ENCODE measurements around the gene GLRX3. TPM values are rescaled to one million over a fixed set of nuclear protein-coding genes. Genes with fewer than 3 reads are reported as not detected.

The GLRX3 gene
- total and polyA plus RNA-seq, 2 experiments from 2014 or later = 141 to 201 TPM

DNA sequence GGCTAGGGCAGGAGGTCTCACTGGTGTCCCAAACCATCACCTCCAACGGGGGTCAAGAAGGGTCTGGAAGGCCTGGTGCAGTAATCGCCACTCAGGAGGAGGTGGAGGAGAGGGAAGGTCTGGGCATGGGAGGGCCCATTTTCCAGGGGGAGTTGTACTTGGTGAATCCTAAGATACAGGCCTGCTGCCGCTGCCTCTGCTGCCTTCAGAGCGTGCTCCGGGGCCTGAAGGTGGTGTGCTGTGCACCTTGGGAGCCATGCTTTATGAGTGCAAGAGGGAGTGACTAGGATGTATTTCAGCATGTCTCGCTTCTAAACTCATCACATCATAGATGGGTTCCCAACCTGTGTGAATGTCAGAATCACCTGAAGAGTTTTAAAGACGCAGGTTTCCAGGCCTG is 78.2 kb downstream of the GLRX3 start:
- peaks cover 24% of the 10 kb centered on the region for H3K36me3 Mint-ChIP-seq (ENCODE audit: low read depth)
- H3K27ac Mint-ChIP-seq = no peak overlapping the region

More for the DNA sequence above, 78.2 kb downstream of the GLRX3 start:
- H3F3A ChIP-seq (replicated peaks; ENCODE audit: low read depth) = no peaks in the 10 kb centered on the region
- H3K36me3 ChIP-seq (ENCODE audit: insufficient read depth) = no peaks in the 10 kb centered on the region
- DNase-seq (ENCODE audit: low spot score) (no peak), ATAC-seq (no peak)
- no peak overlapping the region for H2AFZ ChIP-seq
- H3K9me2 ChIP-seq (ENCODE audit: insufficient read depth) = no peaks in the 10 kb centered on the region
- Mint-ChIP-seq H3K4me3 (no peak overlapping the region), H3K9me3 (peaks cover 92% of the 10 kb centered on the region), H3K27me3 (ENCODE audit: insufficient read depth, low read depth, poor library complexity) (peaks cover 7% of the 10 kb centered on the region), H3K4me1 (no peaks in the 10 kb centered on the region)
- no peaks in the 10 kb centered on the region for H4K20me1 ChIP-seq (replicated peaks; ENCODE audit: insufficient read depth)
- H3K27me3 ChIP-seq (ENCODE audit: insufficient read depth) = no peaks in the 10 kb centered on the region
- H3K79me2 ChIP-seq (replicated peaks; ENCODE audit: insufficient read depth) = no peaks in the 10 kb centered on the region
- no peak overlapping the region for H3K4me2 ChIP-seq
- no peak overlapping the region for H3K27ac ChIP-seq (ENCODE audit: low read depth)
- no peaks in the 10 kb centered on the region for H3K4me1 ChIP-seq (ENCODE audit: insufficient read depth)
- TF ChIP-seq NANOG (IDR thresholded peaks at IDR 0.05; ENCODE audit: borderline replicate concordance) = no peak
- TF ChIP-seq REST (IDR thresholded peaks at IDR 0.05; ENCODE audit: unreplicated experiment) = no peak
- no peak for TF ChIP-seq STAT1 (IDR thresholded peaks at IDR 0.05; ENCODE audit: unreplicated experiment)
- TF ChIP-seq, protein P1, sequence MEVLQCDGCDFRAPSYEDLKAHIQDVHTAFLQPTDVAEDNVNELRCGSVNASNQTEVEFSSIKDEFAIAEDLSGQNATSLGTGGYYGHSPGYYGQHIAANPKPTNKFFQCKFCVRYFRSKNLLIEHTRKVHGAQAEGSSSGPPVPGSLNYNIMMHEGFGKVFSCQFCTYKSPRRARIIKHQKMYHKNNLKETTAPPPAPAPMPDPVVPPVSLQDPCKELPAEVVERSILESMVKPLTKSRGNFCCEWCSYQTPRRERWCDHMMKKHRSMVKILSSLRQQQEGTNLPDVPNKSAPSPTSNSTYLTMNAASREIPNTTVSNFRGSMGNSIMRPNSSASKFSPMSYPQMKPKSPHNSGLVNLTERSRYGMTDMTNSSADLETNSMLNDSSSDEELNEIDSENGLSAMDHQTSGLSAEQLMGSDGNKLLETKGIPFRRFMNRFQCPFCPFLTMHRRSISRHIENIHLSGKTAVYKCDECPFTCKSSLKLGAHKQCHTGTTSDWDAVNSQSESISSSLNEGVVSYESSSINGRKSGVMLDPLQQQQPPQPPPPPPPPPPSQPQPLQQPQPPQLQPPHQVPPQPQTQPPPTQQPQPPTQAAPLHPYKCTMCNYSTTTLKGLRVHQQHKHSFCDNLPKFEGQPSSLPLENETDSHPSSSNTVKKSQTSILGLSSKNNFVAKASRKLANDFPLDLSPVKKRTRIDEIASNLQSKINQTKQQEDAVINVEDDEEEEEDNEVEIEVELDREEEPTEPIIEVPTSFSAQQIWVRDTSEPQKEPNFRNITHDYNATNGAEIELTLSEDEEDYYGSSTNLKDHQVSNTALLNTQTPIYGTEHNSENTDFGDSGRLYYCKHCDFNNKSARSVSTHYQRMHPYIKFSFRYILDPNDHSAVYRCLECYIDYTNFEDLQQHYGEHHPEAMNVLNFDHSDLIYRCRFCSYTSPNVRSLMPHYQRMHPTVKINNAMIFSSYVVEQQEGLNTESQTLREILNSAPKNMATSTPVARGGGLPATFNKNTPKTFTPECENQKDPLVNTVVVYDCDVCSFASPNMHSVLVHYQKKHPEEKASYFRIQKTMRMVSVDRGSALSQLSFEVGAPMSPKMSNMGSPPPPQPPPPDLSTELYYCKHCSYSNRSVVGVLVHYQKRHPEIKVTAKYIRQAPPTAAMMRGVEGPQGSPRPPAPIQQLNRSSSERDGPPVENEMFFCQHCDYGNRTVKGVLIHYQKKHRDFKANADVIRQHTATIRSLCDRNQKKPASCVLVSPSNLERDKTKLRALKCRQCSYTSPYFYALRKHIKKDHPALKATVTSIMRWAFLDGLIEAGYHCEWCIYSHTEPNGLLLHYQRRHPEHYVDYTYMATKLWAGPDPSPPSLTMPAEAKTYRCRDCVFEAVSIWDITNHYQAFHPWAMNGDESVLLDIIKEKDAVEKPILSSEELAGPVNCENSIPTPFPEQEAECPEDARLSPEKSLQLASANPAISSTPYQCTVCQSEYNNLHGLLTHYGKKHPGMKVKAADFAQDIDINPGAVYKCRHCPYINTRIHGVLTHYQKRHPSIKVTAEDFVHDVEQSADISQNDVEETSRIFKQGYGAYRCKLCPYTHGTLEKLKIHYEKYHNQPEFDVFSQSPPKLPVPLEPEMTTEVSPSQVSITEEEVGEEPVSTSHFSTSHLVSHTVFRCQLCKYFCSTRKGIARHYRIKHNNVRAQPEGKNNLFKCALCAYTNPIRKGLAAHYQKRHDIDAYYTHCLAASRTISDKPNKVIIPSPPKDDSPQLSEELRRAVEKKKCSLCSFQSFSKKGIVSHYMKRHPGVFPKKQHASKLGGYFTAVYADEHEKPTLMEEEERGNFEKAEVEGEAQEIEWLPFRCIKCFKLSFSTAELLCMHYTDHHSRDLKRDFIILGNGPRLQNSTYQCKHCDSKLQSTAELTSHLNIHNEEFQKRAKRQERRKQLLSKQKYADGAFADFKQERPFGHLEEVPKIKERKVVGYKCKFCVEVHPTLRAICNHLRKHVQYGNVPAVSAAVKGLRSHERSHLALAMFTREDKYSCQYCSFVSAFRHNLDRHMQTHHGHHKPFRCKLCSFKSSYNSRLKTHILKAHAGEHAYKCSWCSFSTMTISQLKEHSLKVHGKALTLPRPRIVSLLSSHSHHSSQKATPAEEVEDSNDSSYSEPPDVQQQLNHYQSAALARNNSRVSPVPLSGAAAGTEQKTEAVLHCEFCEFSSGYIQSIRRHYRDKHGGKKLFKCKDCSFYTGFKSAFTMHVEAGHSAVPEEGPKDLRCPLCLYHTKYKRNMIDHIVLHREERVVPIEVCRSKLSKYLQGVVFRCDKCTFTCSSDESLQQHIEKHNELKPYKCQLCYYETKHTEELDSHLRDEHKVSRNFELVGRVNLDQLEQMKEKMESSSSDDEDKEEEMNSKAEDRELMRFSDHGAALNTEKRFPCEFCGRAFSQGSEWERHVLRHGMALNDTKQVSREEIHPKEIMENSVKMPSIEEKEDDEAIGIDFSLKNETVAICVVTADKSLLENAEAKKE (CRISPR knock-in tag; IDR thresholded peaks at IDR 0.05) = no peak
- no peak for TF ChIP-seq CREB1 (CRISPR knock-in tag; IDR thresholded peaks at IDR 0.05; ENCODE audit: low read depth)
- no peak overlapping the region for H3K4me3 ChIP-seq
